DLD1 (cell line): ENCODE data around the gene PXDN.

Source experiments
- in situ Hi-C: cut with HindIII; loops from 2 replicates; pipeline ENCODE4 v1.10.0; 2017; ENCODE audit warnings: low sequenced_read_pairs

Gene PXDN

GRCh38 chr2:1755436-1756191 lies 11.3 kb upstream of the PXDN start:
- in situ Hi-C loops, result no loop called here

GRCh38 chr2:1754461-1755170 lies 10.3 kb upstream of the PXDN start:
- in situ Hi-C loops, result no loop called here

GRCh38 chr2:1754046-1754445 lies 9.7 kb upstream of the PXDN start:
- in situ Hi-C loops, result no loop called here

DNA sequence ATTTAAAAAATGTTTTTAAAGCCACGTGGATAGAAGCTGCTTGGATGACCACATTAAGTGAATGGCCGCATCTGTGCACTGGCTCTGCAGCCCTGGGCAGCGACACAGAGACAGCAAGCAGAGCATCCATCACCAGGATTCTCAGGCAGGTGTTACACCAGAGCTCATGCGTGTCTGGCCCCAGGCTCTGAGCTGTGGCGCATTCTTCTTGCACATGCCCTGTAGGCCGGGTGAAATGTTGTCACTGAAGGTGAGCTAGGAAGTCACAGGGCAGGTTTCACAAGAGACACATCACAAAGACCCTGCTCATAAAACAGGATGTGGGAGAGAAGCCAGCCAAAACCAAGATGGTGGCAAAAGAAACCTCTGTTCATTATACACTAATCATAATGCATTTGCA lies 8.4 kb upstream of the PXDN start:
- in situ Hi-C loops, result no loop called here

DNA sequence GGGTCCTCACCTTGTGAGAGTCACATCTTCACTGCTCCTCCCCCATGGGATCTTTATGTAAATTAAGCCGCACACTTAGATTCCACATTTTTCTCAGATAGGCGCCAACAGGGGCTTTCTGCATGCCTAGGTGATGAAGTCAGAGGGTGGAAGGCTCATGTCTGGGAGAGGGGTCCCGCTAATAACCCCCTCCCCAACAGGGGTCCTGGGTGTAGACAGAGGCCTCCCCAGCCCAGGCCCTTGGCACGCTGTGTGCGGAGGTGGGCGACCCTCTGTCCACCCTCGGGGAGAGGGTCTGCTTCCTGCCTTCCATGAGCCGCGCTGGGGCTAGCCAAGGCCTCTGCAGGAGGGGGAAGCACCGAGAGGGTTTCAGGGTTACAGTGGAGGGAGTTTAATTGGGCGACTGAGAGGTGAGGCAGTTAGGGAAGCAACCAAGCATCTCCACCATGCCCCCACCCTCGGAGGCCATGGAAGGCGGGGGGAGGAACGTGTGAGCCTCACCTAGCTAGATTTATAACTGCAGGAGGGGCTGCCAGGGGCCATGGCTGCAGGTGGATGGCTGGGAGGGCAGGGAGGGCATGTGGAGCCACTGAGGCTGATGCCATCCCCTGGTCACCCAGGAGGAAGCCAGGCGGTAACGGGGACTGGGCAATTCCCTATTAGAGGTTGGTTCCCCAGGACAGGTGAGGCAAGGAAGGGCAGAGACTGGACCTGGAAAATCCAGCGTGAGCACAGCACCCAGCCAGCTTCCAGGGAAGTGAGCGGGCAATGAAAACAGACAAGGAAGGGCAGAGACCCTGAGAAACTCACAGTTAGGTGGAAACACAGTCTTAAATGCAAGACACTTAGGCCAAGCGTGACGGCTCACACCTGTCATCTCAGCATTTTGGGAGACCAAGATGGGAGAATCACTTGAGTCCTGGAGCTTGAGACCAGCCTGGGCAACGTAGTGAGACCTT lies 7.7 kb upstream of the PXDN start:
- in situ Hi-C loops, result no loop called here

DNA sequence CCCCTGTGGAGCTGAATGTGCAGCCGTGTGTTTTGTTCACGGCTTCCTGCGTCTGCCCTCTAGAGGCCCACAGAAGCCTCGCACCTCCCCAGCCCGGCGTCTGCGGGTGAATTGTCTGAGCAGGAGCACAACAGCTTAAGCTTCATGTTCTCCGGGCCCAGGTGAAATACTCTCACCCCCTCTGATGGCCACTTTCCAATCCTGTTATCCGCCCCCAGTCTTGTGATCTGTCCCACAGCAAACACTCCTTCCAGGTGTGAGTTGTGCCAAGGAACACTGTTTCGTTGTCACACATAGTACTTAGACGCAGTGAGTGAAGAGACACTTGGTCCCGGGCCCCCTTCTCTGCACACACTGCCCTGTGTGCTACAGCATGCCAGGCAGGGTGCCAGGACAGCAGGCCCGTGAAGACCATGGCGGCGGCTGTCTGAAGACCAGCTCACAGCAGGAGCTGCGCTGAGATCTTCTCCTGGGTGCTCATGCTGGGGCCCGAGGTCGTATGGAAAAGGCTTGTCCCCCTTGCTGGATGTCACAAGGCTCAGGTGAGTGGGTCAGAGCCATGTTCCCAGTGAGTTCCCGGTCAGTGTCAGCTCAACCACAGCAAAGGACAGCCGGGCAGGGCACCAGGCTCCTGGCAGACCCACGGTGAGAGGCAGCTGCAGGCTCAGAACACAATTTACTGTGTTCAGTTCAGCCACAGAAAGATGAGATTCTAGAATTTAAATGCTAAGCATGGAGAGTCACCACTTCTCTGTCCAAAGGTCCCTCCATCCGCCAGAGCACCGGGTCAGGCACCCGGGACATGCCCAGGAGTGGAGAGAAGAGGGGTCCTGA lies 6.8 kb upstream of the PXDN start:
- in situ Hi-C loops, result no loop called here

DNA sequence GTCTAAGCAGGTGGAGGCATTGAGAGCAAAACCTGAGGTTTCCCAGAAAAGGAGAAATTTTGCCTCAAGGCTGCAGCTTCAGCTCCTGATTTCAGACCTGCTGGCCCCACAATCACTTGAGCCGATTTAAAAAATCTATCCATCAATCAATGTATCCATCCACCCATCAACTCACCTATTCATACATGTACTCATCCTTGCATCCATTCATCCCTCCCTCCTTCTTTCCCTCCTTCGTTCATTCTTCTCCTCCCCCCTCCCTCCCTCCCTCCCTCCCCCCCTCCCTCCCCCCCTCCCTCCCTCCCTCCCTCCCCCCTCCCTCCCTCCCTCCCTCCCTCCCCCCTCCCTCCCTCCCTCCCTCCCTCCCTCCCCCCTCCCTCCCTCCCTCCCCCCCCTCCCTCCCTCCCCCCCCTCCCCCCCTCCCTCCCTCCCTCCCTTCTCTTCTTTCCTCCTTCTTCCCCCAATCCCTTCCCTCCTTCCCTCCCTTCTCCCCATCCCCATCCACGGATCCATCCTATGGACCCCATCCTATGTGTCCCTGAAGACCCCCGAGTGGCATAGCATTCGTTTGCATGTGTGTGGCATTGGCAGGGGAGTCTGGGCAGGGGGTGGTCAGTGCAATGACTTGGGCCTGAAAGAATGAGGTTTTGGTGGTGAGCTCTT lies 6.1 kb upstream of the PXDN start:
- in situ Hi-C loops, result no loop called here

DNA sequence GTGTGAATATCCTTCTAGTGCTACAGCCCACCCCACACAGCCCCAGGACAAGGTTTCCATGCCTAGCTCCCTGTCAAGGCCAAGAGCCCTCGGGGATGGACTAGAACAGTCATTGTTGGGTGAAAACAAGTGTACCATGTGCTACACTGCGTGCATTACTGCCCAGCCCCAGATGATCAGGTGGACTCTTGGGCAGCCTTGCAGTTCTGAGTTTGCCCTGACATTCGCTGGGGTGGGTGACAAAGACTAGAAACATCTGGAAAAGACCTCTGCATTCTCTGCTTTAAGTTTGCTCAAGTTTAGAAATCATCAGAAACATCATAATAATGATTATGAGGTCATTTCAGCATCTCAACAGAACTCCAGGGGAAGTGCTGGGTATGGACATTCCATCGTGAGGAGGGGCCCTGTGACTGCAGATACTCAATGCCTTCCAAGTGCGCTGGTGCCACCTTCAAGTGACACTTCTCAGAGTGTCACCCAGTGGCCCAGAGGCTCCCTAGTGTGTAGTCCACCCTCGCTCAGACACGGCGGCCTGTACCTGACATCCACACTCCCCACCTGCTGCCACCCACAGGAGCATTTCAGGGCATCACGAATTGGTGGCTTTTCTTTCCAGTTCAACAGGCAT lies 5.3 kb upstream of the PXDN start:
- in situ Hi-C loops, result no loop called here

DNA sequence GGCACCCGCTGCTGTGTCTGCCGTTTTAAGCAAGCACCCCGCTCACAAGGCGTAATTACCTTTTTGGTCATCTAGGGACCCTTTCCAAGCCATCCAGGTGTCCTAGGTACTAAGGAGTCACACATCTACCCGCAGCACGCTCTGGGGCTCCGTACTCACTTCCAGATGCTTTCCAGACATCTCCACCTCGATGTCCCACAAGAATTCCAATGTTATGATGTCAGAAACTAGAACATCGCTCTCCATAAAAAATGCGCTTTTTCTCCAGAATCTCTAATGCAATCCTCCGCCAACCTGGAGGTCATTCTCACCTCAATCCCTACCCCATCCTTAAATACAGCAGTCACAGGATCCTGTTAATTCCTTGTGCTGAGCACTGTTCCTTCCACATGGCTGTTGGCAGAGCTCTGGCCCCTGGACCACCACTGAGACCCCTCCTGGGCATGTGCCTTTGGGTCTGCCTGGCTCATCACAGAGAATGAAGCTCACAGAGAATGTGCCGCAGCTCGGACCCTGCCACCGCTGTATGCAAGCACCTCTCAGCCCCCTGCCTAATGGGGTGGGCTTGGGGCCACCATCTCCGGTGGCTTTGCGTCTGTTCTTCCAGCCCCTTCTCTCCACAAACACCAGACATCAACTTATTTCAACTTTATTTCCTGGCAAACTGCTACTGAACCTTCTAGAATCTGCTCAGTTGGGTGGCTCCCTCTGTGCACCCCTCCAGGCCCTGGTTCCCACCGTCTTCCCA lies 4.6 kb upstream of the PXDN start:
- in situ Hi-C loops, result no loop called here

GRCh38 chr2:1748176-1748740 lies 3.9 kb upstream of the PXDN start:
- in situ Hi-C loops, result no loop called here

DNA sequence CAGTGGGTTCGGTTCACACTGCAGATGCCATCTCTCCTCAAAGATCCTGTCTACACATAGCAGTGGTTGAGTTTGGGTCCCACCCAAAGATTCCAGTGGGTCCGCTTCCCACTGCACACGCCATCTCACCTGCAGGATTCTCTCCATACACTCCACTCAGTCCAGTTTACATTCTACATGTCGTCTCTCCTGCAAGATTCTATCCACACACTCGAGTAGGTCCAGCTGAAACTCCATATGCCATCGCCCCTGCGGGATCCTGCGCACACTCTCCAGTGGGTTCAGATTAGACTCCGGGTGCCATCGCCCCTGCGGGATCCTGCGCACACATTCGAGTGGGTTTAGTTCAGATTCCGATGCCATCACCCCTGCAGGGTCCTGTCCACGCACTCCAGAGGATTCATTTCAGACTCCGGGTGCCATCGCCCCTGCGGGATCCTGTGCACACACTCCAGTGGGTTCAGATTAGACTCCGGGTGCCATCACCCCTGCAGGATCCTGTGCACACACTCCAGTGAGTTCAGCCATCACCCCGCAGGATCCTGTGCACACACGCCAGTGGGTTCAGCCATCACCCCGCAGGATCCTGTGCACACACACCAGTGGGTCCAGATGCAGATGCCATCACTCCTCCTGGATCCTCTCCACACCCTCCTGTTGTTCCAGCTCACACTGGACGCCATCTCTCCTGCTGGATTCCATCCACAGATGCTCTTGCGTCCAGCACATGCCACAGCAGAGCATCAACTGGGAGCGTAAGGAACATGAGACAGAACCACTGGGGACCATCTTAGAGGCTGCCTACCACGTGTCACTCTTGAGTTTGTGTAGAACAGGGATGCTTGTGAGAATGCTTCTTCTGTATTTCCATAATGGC lies 3.0 kb upstream of the PXDN start:
- in situ Hi-C loops, result no loop called here

DNA sequence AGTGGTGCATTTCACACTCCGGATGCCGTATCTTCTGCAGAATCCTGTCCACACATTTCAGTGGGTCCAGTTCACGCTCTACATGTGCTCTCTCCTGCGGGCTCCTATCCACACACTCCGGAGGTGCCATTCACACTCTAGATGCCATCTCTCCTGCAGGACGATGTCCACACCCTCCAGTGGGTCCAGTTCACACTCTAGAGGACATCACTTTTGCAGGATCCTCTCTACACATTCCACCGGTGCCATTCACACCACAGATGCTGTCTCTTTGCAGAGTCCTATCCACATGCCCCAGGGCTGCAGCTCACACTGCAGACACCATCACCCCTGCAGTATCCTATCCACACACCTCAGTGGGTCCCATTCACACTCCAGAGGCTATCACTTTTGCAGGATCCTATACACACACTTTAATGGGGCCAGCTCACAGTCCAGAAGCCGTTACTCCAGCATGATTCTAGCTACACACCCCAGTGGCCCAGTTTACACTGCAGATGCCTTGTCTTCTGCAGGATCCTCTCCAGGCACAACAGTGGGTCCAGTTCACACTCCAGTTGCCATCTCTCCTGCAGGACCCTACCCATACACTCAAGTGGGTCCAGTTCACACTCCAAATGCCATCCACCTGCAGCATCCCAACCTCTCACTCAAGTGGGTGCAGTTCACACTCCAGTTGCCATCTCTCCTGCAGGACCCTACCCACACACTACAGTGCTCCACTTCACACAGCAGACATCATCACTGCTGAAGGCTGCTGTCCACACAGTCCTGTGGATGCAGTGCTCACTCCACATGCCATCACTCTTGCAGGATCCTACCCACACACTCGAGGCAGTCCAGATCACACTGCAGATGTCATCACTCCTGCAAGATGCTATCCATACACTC lies 2.1 kb upstream of the PXDN start:
- in situ Hi-C loops, result no loop called here

GRCh38 chr2:1745171-1746023 lies 1.1 kb upstream of the PXDN start:
- in situ Hi-C loops, result no loop called here

DNA sequence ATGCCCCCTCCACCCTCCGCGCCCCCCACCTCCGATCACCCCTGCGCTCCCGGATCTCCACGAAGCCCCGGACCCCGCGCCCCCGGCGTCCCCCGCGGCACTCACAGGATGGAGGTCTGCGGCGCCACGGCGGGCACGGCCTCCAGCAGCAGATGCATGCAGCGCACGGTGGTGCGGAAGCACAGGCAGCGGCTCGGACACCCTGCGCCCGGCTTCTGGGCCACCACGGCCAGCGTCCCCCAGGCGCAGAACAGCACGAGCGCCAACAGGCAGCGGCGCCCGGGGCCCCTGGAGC lies 217 bp downstream of the PXDN start:
- in situ Hi-C loops, result no loop called here

GRCh38 chr2:1743396-1744150 lies 742 bp downstream of the PXDN start:
- in situ Hi-C loops, result no loop called here
